Uterus (tissue), 4 donors: Measurements from ENCODE around the gene PRDX2. TPM values are rescaled to one million over a fixed set of nuclear protein-coding genes. Genes with fewer than 3 reads are reported as not detected.

ENCODE experiments used
- DNase-seq, 2 donors: peaks; one replicate each; pipeline ENCODE4 v3.0.0-alpha.2; 2019 to 2020
- H3K27ac ChIP-seq, 2 donors: fragments of 200-600 bp; sonication (generic); 1 replicate in 1 of 2; 2 replicates in 1 of 2; pipeline ENCODE4 v1.5.1; 2016 to 2018
- H3K27me3 ChIP-seq, 2 donors: fragments of 200-600 bp; sonication (generic); one replicate each; pipeline ENCODE4 v1.5.1; 2018 to 2019; ENCODE audit warnings: control low read depth in 1 of 2
- H3K36me3 ChIP-seq, 2 donors: fragments of 200-600 bp; sonication (generic); one replicate each; pipeline ENCODE4 v1.5.1; 2019; ENCODE audit warnings: control low read depth in 1 of 2
- H3K4me1 ChIP-seq, 2 donors: fragments of 200-600 bp; sonication (generic); one replicate each; pipeline ENCODE4 v1.5.1; 2018 to 2019; ENCODE audit warnings: control low read depth in 1 of 2
- H3K4me3 ChIP-seq, 2 donors: fragments of 200-600 bp; sonication (generic); 1 replicate in 1 of 2; 2 replicates in 1 of 2; pipeline ENCODE4 v1.5.1; 2018 to 2019; ENCODE audit warnings: mild to moderate bottlenecking in 1 of 2
- H3K9me3 ChIP-seq, 2 donors: fragments of 200-600 bp; sonication (generic); one replicate each; pipeline ENCODE4 v1.5.1; 2019; ENCODE audit warnings: control low read depth in 1 of 2
- CTCF ChIP-seq, 4 experiments: fragments of 200-600 bp in 2 of 4; fragments of 450-650 bp in 2 of 4; sonication (generic) in 2 of 4; IDR thresholded peaks; one replicate each; pipeline ENCODE4 v1.5.1; 2016 to 2019; ENCODE audit warnings: antibody characterized with exemption in 4 of 4, mild to moderate bottlenecking in 2 of 4, moderate library complexity in 1 of 4
- POLR2A ChIP-seq, 2 donors: fragments of 450-650 bp; IDR thresholded peaks; one replicate each; pipeline ENCODE4 v1.6.1; 2016; ENCODE audit warnings: antibody characterized with exemption in 2 of 2, mild to moderate bottlenecking in 1 of 2, moderate library complexity in 1 of 2
- intact Hi-C: fragments of 100-400 bp; cut with DNase I; formaldehyde crosslinking; loops from one replicate; pipeline ENCODE4 v1.15.1; 2023; ENCODE audit warnings: low total_unique reads
- total RNA-seq, 4 donors: library from RNA; depleted of rRNA in 3 of 4; stranded (reverse); fragments of >200 nt in 3 of 4; gene quantifications; one replicate each; pipeline versions ENCODE4 v1.1.0 to v1.2.4, GENCODE V29; 2014 to 2023
- donor health status: DM: yes; HTN: yes; CAD: no.

Gene PRDX2
- total RNA-seq, 4 donors from 2014 or later, result 148 to 178 (median 163) TPM

GRCh38 chr19:12756150-12756883 lies 45.3 kb downstream of the PRDX2 start:
- H3K9me3 ChIP-seq, result no peaks in the 10 kb centered on the region
- peaks cover 0 to 6% of the 10 kb centered on the region in 2 donors for H3K4me1 ChIP-seq
- no peak overlapping the region for H3K27ac ChIP-seq
- intact Hi-C loops, result no loop called here
- no peak overlapping the region for H3K4me3 ChIP-seq
- no peak for DNase-seq
- no peaks in the 10 kb centered on the region for H3K36me3 ChIP-seq
- H3K27me3 ChIP-seq, result no peaks in the 10 kb centered on the region
- no peak for TF ChIP-seq POLR2A (IDR thresholded peaks at IDR 0.05)
- TF ChIP-seq CTCF (IDR thresholded peaks at IDR 0.05), result no peak

- DNase-seq, result no peak
- H3K36me3 ChIP-seq, result no peaks in the 10 kb centered on the region
- no peaks in the 10 kb centered on the region for H3K9me3 ChIP-seq
- TF ChIP-seq CTCF (IDR thresholded peaks at IDR 0.05), result no peak
- TF ChIP-seq POLR2A (IDR thresholded peaks at IDR 0.05), result no peak
- intact Hi-C loops, result no loop called here
- H3K27me3 ChIP-seq, result no peaks in the 10 kb centered on the region
- H3K4me3 ChIP-seq, result no peak overlapping the region
- peaks cover 0 to 6% of the 10 kb centered on the region in 2 donors for H3K4me1 ChIP-seq
- H3K27ac ChIP-seq, result no peak overlapping the region
Measured at GRCh38 chr19:12754465-12755196, 47.0 kb downstream of the PRDX2 start.

GRCh38 chr19:12752056-12752781 lies 49.4 kb downstream of the PRDX2 start:
- DNase-seq, result no peak
- Histone ChIP-seq H3K36me3 (no peaks in the 10 kb centered on the region), H3K4me3 (no peak overlapping the region), H3K27me3 (no peaks in the 10 kb centered on the region), H3K9me3 (peaks cover 0 to 9% of the 10 kb centered on the region in 2 donors), H3K4me1 (peaks cover 0 to 2% of the 10 kb centered on the region in 2 donors), H3K27ac (no peak overlapping the region)
- no peak for TF ChIP-seq POLR2A (IDR thresholded peaks at IDR 0.05)
- TF ChIP-seq CTCF (IDR thresholded peaks at IDR 0.05), result no peak
- intact Hi-C loops, result no loop called here

- intact Hi-C loops, result no loop called here
- TF ChIP-seq POLR2A (IDR thresholded peaks at IDR 0.05), result no peak
- no peak for TF ChIP-seq CTCF (IDR thresholded peaks at IDR 0.05)
- no peaks in the 10 kb centered on the region for H3K36me3 ChIP-seq
- no peaks in the 10 kb centered on the region for H3K27me3 ChIP-seq
- H3K9me3 ChIP-seq, result peaks cover 0 to 12% of the 10 kb centered on the region in 2 donors
- H3K4me3 ChIP-seq, result no peak within 1 kb of the TSS
- H3K27ac ChIP-seq, result no peak within 1 kb of the TSS
- no peak for DNase-seq
- H3K4me1 ChIP-seq, result no peaks in the 10 kb centered on the region
Measured at GRCh38 chr19:12751635-12752034, 50.0 kb downstream of the PRDX2 start, which contains the start of gene BEST2. Gene BEST2 (plus strand): TSS chr19:12751791. CDS start chr19:12752593, 802 bp downstream.
